Stimulated activated memory B cell treated with anti-CD40 and anti-IgM and Interleukin-4, amounts not matched to agents 10 μg/mL and 1 μg/mL and 100 μg/mL, for 72 hours (primary cell): ENCODE measurements around the gene ADGRG7.

Source experiments
- ATAC-seq: fragments of 150-1000 bp; cut with Tn5 transposase; 2 replicates; pipeline ENCODE4 v1.10.0; 2021
- H3K27ac Mint-ChIP-seq: one replicate; pipeline ENCODE4 v1.8.0; 2022; ENCODE audit warnings: mild to moderate bottlenecking, mixed read lengths
- H3K27me3 Mint-ChIP-seq: one replicate; pipeline ENCODE4 v1.8.0; 2022; ENCODE audit warnings: mixed read lengths
- H3K36me3 Mint-ChIP-seq: one replicate; pipeline ENCODE4 v1.8.0; 2022; ENCODE audit warnings: mixed read lengths
- H3K4me1 Mint-ChIP-seq: one replicate; pipeline ENCODE4 v1.8.0; 2022; ENCODE audit warnings: mixed read lengths
- H3K4me3 Mint-ChIP-seq: one replicate; pipeline ENCODE4 v1.8.0; 2022; ENCODE audit warnings: mild to moderate bottlenecking, moderate library complexity, mixed read lengths
- H3K9me3 Mint-ChIP-seq: one replicate; pipeline ENCODE4 v1.8.0; 2022; ENCODE audit warnings: mixed read lengths

ADGRG7 gene

GRCh38 chr3:100696161-100696560, 86.8 kb downstream of the ADGRG7 start:
- H3K4me1 Mint-ChIP-seq: no peaks in the 10 kb centered on the region
- H3K9me3 Mint-ChIP-seq: no peaks in the 10 kb centered on the region
- H3K4me3 Mint-ChIP-seq: no peak overlapping the region
- H3K27ac Mint-ChIP-seq: no peak overlapping the region
- ATAC-seq: no peak
- no peaks in the 10 kb centered on the region for H3K36me3 Mint-ChIP-seq
- peaks cover 81% of the 10 kb centered on the region for H3K27me3 Mint-ChIP-seq

DNA sequence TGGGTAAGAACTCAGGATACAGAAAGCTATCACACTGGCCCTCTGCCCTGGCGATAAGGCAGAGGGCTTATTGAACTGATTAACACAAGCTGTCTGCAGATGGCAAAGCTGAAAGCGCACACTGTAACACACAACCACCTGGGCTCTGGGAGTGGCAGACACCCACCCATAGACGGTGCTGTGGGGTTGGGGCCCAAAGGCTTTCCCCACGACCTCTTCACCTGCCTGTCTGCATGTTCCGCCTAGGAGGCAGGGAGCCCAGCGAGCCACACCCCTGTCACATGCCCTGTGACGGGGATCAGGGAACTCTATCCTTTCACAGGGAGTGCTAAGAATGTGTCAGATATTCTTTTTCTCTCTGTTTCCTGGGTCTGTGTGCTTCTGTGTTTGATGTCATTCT, 87.8 kb downstream of the ADGRG7 start:
- Mint-ChIP-seq H3K36me3 (no peaks in the 10 kb centered on the region), H3K9me3 (no peaks in the 10 kb centered on the region), H3K4me1 (no peaks in the 10 kb centered on the region), H3K4me3 (no peak overlapping the region), H3K27me3 (peaks cover 75% of the 10 kb centered on the region), H3K27ac (no peak overlapping the region)
- ATAC-seq: peak; percentile 24

GRCh38 chr3:100697723-100698285, 88.4 kb downstream of the ADGRG7 start:
- H3K4me1 Mint-ChIP-seq: no peaks in the 10 kb centered on the region
- no peak overlapping the region for H3K27ac Mint-ChIP-seq
- H3K27me3 Mint-ChIP-seq: peaks cover 75% of the 10 kb centered on the region
- H3K4me3 Mint-ChIP-seq: no peak overlapping the region
- ATAC-seq: no peak
- no peaks in the 10 kb centered on the region for H3K36me3 Mint-ChIP-seq
- no peaks in the 10 kb centered on the region for H3K9me3 Mint-ChIP-seq

- Mint-ChIP-seq H3K4me1 (no peaks in the 10 kb centered on the region), H3K9me3 (no peaks in the 10 kb centered on the region), H3K27me3 (peaks cover 72% of the 10 kb centered on the region), H3K4me3 (no peak overlapping the region), H3K27ac (no peak overlapping the region), H3K36me3 (no peaks in the 10 kb centered on the region)
- no peak for ATAC-seq
These were observed 89.3 kb downstream of the ADGRG7 start for GRCh38 chr3:100698736-100699135.

- peaks cover 66% of the 10 kb centered on the region for H3K27me3 Mint-ChIP-seq
- no peak overlapping the region for H3K27ac Mint-ChIP-seq
- no peaks in the 10 kb centered on the region for H3K36me3 Mint-ChIP-seq
- H3K4me1 Mint-ChIP-seq: no peaks in the 10 kb centered on the region
- no peaks in the 10 kb centered on the region for H3K9me3 Mint-ChIP-seq
- no peak for ATAC-seq
- no peak overlapping the region for H3K4me3 Mint-ChIP-seq
These were observed 91.3 kb downstream of the ADGRG7 start for GRCh38 chr3:100700708-100701107.

GRCh38 chr3:100702082-100702979, 92.9 kb downstream of the ADGRG7 start:
- Mint-ChIP-seq H3K27me3 (peaks cover 62% of the 10 kb centered on the region), H3K4me3 (no peak overlapping the region), H3K4me1 (no peaks in the 10 kb centered on the region), H3K27ac (no peak overlapping the region), H3K9me3 (no peaks in the 10 kb centered on the region), H3K36me3 (no peaks in the 10 kb centered on the region)
- no peak for ATAC-seq

- Mint-ChIP-seq H3K4me3 (no peak overlapping the region), H3K4me1 (no peaks in the 10 kb centered on the region), H3K27ac (no peak overlapping the region), H3K27me3 (peaks cover 55% of the 10 kb centered on the region), H3K36me3 (no peaks in the 10 kb centered on the region), H3K9me3 (no peaks in the 10 kb centered on the region)
- no peak for ATAC-seq
These were observed 93.6 kb downstream of the ADGRG7 start for GRCh38 chr3:100702980-100703345.

- H3K4me1 Mint-ChIP-seq: peaks cover 7% of the 10 kb centered on the region
- no peak overlapping the region for H3K27ac Mint-ChIP-seq
- peaks cover 46% of the 10 kb centered on the region for H3K27me3 Mint-ChIP-seq
- no peaks in the 10 kb centered on the region for H3K9me3 Mint-ChIP-seq
- no peaks in the 10 kb centered on the region for H3K36me3 Mint-ChIP-seq
- ATAC-seq: no peak
- no peak overlapping the region for H3K4me3 Mint-ChIP-seq
These were observed 94.5 kb downstream of the ADGRG7 start for GRCh38 chr3:100703865-100704264.

GRCh38 chr3:100706365-100706764, 97.0 kb downstream of the ADGRG7 start:
- Mint-ChIP-seq H3K9me3 (peaks cover 3% of the 10 kb centered on the region), H3K4me1 (peaks cover 21% of the 10 kb centered on the region), H3K4me3 (no peak overlapping the region), H3K36me3 (peaks cover 6% of the 10 kb centered on the region), H3K27ac (no peak overlapping the region), H3K27me3 (peaks cover 40% of the 10 kb centered on the region)
- no peak for ATAC-seq

DNA sequence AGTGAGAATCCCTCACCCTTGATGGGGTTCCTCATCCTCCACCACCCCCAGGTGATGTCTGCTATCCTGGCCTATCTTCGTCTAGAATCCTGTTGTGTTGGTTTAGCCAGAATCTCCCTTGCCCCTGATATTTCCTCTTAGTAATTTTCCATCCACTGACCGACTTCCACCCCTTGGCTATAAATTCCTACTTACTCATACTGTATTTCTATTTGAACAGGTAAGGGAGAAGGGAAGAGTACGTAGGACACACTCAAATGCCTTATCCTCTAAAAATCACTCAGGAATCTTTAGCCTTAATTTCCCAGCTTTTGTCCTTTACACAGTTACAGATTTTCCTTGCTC, 99.2 kb downstream of the ADGRG7 start:
- peak overlapping the region; percentile 94 for H3K27ac Mint-ChIP-seq
- ATAC-seq: no peak
- peaks cover 23% of the 10 kb centered on the region for H3K36me3 Mint-ChIP-seq
- H3K9me3 Mint-ChIP-seq: peaks cover 3% of the 10 kb centered on the region
- H3K4me1 Mint-ChIP-seq: peaks cover 42% of the 10 kb centered on the region
- H3K4me3 Mint-ChIP-seq: peak overlapping the region; percentile 83
- peaks cover 26% of the 10 kb centered on the region for H3K27me3 Mint-ChIP-seq

DNA sequence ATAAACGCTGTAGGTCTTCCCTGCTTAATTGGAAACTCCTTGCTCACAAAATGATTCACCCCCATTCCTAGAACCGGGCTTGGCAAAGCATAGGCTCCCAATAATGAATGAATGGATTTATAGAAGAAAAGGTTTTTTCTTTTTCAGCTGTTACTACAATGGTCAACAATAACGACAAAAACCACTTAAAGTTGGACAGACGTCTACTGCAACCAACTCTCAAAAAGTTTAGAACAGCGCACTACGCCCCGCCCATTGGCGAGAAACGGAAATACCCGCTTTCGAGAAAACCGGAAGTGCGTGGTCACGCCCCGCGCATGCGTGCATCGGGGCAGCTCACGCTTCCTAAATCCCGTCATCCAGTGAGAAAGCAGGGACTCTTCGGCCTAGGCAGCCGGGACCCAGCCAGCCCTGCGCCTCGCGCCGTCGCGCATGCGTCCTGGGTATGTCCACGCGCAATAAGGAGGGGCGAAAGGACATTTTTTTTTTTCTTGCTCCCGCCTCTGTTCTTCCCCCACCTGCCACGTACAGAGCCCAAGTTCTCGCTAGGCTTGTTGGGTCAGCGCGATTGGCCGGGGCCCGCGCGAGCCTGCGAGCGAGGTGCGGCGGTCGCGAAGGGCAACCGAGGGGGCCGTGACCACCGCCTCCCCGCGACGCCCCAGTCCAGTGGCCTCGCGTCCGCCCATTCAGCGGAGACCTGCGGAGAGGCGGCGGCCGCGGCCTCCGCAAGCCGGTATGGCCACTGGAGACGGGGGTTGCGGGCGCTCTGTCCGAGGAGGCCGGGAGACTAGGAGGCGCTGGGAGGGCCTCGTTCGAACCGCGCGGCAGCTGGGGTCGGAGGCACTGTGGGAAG, 99.8 kb downstream of the ADGRG7 start, which contains the start of gene TFG:
Gene TFG (plus strand): TSS at position 506 of the 853 bp plus-strand sequence. CDS start 4,192 bp downstream, outside the sequence.
- ATAC-seq: peak; percentile 98
- Mint-ChIP-seq H3K27me3 (peaks cover 23% of the 10 kb centered on the region), H3K4me1 (peaks cover 42% of the 10 kb centered on the region), H3K4me3 (peak within 1 kb of the TSS; percentile 83), H3K27ac (peak within 1 kb of the TSS; percentile 94), H3K36me3 (peaks cover 29% of the 10 kb centered on the region), H3K9me3 (peaks cover 3% of the 10 kb centered on the region)

GRCh38 chr3:100709842-100710260, 100.5 kb downstream of the ADGRG7 start:
- Mint-ChIP-seq H3K4me3 (peak overlapping the region; percentile 83), H3K27ac (peak overlapping the region; percentile 94), H3K27me3 (peaks cover 21% of the 10 kb centered on the region), H3K4me1 (peaks cover 45% of the 10 kb centered on the region), H3K9me3 (peaks cover 3% of the 10 kb centered on the region), H3K36me3 (peaks cover 33% of the 10 kb centered on the region)
- peak; percentile 7 for ATAC-seq

GRCh38 chr3:100710261-100710968, 101.0 kb downstream of the ADGRG7 start:
- peak; percentile 56 for ATAC-seq
- Mint-ChIP-seq H3K4me3 (peak overlapping the region; percentile 83), H3K9me3 (peaks cover 3% of the 10 kb centered on the region)

GRCh38 chr3:100715176-100715575, 105.8 kb downstream of the ADGRG7 start:
- Mint-ChIP-seq H3K4me1 (peaks cover 62% of the 10 kb centered on the region), H3K36me3 (peaks cover 60% of the 10 kb centered on the region)

More at GRCh38 chr3:100710261-100710968, 101.0 kb downstream of the ADGRG7 start:
- H3K36me3 Mint-ChIP-seq: peaks cover 38% of the 10 kb centered on the region
- peaks cover 15% of the 10 kb centered on the region for H3K27me3 Mint-ChIP-seq
- H3K4me1 Mint-ChIP-seq: peaks cover 51% of the 10 kb centered on the region
- H3K27ac Mint-ChIP-seq: peak overlapping the region; percentile 94

GRCh38 chr3:100717063-100717462, 107.7 kb downstream of the ADGRG7 start:
- Mint-ChIP-seq H3K27ac (no peak overlapping the region), H3K4me1 (peaks cover 47% of the 10 kb centered on the region), H3K9me3 (peaks cover 3% of the 10 kb centered on the region), H3K27me3 (no peaks in the 10 kb centered on the region), H3K4me3 (no peak overlapping the region), H3K36me3 (peaks cover 60% of the 10 kb centered on the region)
- ATAC-seq: no peak

More at GRCh38 chr3:100715176-100715575, 105.8 kb downstream of the ADGRG7 start:
- peaks cover 6% of the 10 kb centered on the region for H3K9me3 Mint-ChIP-seq
- H3K27me3 Mint-ChIP-seq: no peaks in the 10 kb centered on the region
- H3K4me3 Mint-ChIP-seq: no peak overlapping the region
- H3K27ac Mint-ChIP-seq: no peak overlapping the region
- ATAC-seq: no peak
